Activated T-cell treated with anti-CD3 and anti-CD28 coated beads for 1 hour (primary cell): ENCODE measurements around the gene SDK2.

Experiments used
- DNase-seq: peaks from one replicate; pipeline ENCODE4 v3.0.0-alpha.2; 2020; ENCODE audit warnings: low read depth

The SDK2 gene

GRCh38 chr17:73533781-73534180 lies 110.5 kb downstream of the SDK2 start:
- no peak for DNase-seq

DNA sequence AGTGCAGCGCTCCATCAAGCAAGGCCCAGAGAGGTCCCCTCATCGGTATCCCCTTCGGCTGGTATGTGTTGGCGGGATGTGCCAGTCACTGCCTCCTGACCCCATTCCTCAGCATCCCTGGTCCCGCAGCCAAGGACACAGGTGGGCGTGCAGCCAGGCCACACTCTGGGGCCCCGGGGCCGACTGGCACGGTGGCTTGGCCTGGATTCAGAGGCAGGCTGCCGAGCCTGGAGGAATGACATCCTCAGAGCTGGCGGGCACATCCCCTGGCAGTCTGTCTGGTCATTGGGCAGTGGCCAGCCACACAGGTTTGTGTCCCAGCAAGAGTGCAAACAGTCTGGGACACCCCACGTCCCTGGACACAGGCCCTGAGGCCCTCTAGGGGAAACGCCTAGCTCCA lies 111.1 kb downstream of the SDK2 start:
- no peak for DNase-seq

DNA sequence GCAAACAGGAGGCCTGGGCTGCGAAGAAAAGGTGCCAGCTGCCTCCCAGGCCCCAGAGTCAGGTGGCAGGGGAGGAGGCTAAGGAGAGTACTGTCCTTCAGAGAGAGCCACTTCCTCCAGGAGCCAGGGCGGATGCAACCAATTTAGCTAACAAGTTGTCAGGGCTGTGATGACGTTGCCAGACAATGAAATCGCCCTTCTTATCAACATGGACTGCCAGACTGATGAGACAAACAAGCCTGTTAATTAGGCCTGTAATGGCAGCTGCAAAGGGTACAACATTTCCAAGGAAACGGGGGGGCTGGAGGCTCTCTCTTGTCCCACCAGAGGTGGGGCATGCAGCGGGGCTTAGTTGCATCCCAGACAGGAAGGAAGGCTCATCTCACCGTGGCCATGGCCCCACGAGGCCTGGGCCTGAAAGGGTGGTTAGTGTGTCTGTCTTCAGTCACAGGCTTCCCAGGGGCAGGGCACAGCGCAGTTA lies 111.8 kb downstream of the SDK2 start:
- DNase-seq = no peak

GRCh38 chr17:73531158-73531557 lies 113.1 kb downstream of the SDK2 start:
- no peak for DNase-seq

- DNase-seq = no peak
Observed at GRCh38 chr17:73528679-73529078, 115.6 kb downstream of the SDK2 start.

- DNase-seq = no peak
Observed at GRCh38 chr17:73526952-73527351, 117.3 kb downstream of the SDK2 start.

DNA sequence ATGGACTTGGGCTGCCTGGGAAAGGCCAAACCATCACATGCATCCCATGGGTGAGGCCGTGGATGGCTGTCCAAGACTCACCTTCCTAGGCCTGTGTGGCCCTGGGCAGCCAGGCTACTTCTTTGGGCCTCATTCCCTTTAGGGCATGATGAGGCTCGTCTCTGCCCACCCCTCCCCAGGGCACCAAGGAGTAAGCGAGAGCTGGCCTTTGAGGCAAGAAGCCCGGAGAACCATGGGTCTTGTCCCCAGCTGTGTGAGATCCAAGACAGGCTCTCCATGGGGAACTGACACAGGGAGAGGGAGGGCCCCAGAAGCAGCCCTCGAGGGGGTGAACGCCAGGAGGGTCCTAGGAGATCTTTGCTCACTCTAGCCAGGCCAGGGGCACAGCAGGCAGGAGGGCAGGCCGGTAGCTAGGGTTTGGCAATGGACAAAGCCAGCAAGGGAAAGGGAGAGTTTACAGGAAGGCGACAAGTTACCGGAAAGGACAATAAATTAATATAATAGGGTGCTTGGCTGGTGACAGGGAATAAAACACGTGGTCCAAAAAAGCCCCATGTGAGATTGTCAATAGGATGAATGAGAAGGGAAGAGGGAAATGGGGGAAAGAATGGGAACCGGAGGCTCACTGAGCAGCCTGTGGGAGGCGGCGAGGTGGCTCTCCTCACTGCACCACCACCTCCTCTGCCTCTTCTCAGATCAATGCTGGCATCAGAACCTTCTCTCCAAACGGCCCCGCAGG lies 119.1 kb downstream of the SDK2 start:
- DNase-seq = no peak

GRCh38 chr17:73522696-73523095 lies 121.5 kb downstream of the SDK2 start:
- DNase-seq = no peak

GRCh38 chr17:73522107-73522506 lies 122.1 kb downstream of the SDK2 start:
- DNase-seq = no peak

DNA sequence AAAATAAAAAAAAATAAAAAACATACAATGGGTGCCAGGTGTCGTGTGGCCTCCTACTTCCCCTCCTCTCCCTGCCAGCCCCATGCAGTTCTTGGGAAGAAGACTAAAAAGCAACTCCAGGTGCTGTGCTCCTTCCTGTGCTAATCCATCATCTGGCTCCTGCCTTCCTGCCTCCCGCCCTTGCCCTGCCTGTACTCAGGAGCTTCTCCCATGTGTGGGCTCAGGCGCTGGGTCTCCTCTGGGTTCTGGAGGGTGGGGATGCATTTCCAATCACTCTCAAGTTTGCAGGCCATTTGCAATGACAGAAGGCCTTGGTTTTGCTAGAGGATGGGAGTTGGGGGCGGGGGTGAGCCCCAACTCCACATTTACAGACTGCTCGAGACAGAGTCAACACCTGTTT lies 122.9 kb downstream of the SDK2 start:
- DNase-seq = no peak

- no peak for DNase-seq
Observed at GRCh38 chr17:73520369-73520761, 123.9 kb downstream of the SDK2 start.

DNA sequence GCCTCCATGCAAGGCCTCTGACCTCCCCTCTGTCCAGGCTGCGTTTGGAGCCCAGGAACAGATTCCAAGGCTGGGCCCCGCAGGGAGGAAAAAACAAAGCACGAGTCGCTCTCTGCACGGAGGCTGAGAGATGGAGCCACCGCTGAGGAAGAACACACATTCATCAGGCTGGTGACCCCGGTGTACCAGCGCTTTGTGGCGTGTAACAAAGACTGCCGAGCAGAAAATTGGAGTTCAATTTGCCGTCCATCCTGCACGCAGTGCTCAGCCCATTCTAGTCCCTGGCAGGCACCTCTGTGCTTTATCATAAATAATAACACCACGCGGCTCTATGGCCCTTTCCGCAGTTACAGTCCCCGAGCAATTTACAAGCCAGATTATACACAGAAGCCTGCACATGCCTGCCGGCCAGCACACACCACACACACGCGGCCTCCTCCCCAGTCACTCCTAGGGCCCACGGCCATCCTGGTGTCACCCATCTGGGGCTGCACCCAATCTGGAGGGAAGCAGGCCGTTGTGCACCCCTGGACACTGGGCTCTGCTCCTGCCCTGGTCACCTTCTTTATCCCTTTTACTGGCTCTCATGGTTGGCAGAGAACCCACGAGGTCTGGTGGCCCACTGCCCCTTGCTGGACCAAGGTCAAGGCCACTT lies 124.4 kb downstream of the SDK2 start:
- DNase-seq = no peak

DNA sequence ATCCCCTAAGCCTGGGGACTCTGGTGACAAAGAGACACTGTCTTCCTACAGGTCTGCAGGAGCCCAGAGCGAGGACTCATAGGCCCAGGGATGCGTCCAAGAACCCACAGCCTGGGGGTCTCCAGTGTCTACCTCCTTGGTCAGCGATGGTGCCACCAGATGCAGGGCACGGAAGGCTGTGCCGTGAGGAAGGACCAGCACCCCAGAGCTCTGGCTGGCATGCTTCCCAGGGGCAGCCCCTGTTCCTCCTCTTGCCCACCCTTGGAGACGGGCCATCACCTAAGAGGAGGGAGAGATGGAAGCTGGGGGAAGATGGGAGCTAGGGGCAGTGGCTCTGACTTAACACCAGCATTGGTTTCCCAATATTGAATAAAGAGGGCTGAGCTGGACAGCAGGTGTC lies 125.2 kb downstream of the SDK2 start:
- no peak for DNase-seq

GRCh38 chr17:73516431-73516830 lies 127.8 kb downstream of the SDK2 start:
- no peak for DNase-seq

- no peak for DNase-seq
Observed at GRCh38 chr17:73514146-73514863, 129.9 kb downstream of the SDK2 start.

GRCh38 chr17:73513426-73513825 lies 130.8 kb downstream of the SDK2 start:
- no peak for DNase-seq

- no peak for DNase-seq
Observed at GRCh38 chr17:73511719-73512115, 132.5 kb downstream of the SDK2 start.

GRCh38 chr17:73510981-73511718 lies 133.1 kb downstream of the SDK2 start:
- no peak for DNase-seq

- no peak for DNase-seq
Observed at GRCh38 chr17:73508931-73509605, 135.2 kb downstream of the SDK2 start.

DNA sequence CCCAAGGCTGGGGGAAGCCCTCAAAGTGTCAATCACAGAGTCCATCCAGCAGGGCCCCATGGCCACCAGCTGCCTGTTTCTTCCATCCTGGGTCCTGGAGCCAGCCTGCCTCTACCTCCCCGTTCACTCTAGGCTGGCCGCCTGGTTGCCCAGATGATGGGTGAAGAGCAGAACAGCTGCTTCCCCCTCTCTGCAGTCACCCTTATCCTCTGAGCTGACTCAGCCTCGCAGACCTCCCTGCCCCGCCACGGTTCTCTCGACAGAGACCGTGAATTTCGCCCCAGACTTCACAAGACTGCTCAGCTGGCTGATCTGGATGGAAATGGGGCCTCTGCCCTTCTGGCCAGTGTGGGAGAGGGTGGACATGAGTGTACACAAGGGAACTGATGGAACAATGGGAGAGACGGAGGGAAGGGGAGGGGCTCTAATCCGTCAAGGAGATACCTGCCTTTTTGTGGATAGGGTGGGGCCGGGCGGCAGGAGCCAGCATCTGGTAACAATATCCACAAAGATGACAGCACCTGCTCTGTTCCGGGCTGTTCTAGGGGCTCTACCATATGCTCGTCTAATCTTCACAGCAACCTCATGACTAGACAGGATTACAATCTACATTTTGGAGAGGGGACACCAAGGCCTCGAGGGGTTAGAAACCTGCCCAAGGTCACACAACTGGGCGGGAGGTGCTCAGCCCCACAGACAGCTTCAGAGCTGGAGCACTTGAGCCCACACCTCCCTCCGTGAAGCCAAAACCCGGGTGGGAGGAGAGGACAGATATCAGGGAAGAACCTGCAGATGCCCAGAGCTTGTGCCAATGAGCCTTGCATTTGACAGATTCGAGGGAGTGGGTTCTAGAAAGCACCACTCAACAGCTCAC lies 136.0 kb downstream of the SDK2 start:
- no peak for DNase-seq
